Measurements from ENCODE around the gene ADGRL3. TPM values are rescaled to one million over a fixed set of nuclear protein-coding genes. Genes with fewer than 3 reads are reported as not detected.

Gene ADGRL3
- total RNA-seq, 1 donor from 2014 or later, result 0.12 TPM

GRCh38 chr4:61239250-61239649, 39.1 kb downstream of the ADGRL3 start:
- TF ChIP-seq CTCF (conservative IDR thresholded peaks at IDR 0.05; ENCODE audit: low read depth, low read length), result no peak
- H3K4me3 ChIP-seq (ENCODE audit: low read depth, low read length), result no peak overlapping the region

GRCh38 chr4:61243962-61244361, 43.8 kb downstream of the ADGRL3 start:
- no peak for DNase-seq (ENCODE audit: low read depth)
- TF ChIP-seq CTCF (conservative IDR thresholded peaks at IDR 0.05; ENCODE audit: low read depth, low read length), result no peak

More at GRCh38 chr4:61239250-61239649, 39.1 kb downstream of the ADGRL3 start:
- DNase-seq (ENCODE audit: low read depth), result no peak

GRCh38 chr4:61245069-61245714, 45.1 kb downstream of the ADGRL3 start:
- TF ChIP-seq CTCF (conservative IDR thresholded peaks at IDR 0.05; ENCODE audit: low read depth, low read length), result no peak
- no peak for DNase-seq (ENCODE audit: low read depth)
- no peak overlapping the region for H3K4me3 ChIP-seq (ENCODE audit: low read depth, low read length)

More at GRCh38 chr4:61243962-61244361, 43.8 kb downstream of the ADGRL3 start:
- no peak overlapping the region for H3K4me3 ChIP-seq (ENCODE audit: low read depth, low read length)

DNA sequence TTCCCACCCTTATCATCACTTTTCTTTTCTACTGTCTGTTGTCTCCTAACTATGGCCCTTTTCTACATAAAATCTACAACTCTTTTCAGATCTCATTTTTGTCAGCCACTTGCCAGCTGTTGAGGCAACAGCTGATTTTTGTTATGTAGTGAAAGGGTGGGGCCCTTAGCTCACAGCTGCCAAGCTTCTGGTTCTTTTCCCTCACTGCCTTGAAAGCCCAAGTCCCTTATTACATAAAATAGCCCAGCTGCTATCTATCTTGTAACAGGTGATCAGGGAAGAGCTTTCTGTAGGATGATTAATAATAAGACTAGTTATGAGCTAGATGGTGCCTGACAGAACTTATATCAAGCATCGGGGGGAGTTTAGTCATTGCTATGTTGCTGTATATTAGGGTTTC, 45.9 kb downstream of the ADGRL3 start:
- no peak for DNase-seq (ENCODE audit: low read depth)
- no peak for TF ChIP-seq CTCF (conservative IDR thresholded peaks at IDR 0.05; ENCODE audit: low read depth, low read length)
- H3K4me3 ChIP-seq (ENCODE audit: low read depth, low read length), result no peak overlapping the region

GRCh38 chr4:61248705-61249104, 48.6 kb downstream of the ADGRL3 start:
- no peak for TF ChIP-seq CTCF (conservative IDR thresholded peaks at IDR 0.05; ENCODE audit: low read depth, low read length)
- H3K4me3 ChIP-seq (ENCODE audit: low read depth, low read length), result no peak overlapping the region
- no peak for DNase-seq (ENCODE audit: low read depth)

DNA sequence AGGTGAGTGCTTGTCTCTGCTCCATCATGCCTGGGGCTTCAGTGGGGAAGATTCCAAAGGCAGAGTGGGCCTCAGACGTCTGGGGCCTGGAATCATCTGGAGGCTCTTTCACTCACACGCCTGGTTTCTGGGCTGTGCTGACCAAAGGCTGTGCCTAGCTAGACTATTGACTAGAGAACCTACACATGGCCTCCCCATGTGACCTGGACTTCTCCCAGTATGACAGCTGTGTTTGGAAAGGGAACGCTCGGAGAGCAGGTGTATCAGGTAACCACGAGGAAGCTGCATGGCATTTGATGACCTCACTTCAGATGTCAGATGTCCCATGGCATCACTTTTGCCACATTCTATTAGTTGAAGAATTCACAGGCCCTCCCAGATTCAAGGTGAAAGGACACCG, 51.0 kb downstream of the ADGRL3 start:
- H3K4me3 ChIP-seq (ENCODE audit: low read depth, low read length), result no peak overlapping the region
- DNase-seq (ENCODE audit: low read depth), result no peak
- TF ChIP-seq CTCF (conservative IDR thresholded peaks at IDR 0.05; ENCODE audit: low read depth, low read length), result no peak

DNA sequence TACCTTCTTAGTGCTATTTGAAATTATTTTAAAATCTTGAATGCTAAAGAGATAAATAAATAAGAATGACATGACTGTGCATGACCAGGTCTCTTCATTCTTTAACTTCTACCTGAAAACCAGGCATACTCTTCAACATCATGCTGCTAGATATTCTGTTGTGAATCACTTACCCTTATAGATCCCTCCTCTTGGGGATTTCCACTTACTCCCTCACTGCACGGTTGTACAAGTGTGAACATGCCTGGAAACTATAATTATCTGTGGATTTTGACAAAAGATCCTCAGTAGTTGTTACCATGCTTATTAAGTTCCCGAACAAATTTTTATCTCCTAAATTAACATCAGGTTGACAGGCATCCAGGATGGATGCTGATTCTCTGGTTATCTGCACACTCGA, 54.3 kb downstream of the ADGRL3 start:
- no peak for DNase-seq (ENCODE audit: low read depth)
- H3K4me3 ChIP-seq (ENCODE audit: low read depth, low read length), result no peak overlapping the region

More for the DNA sequence above, 54.3 kb downstream of the ADGRL3 start:
- TF ChIP-seq CTCF (conservative IDR thresholded peaks at IDR 0.05; ENCODE audit: low read depth, low read length), result no peak

Measured in epithelial cell of proximal tubule (primary cell).